Thyroid gland (tissue), 4 donors: ENCODE data around the gene OR1Q1. TPM values are rescaled to one million over a fixed set of nuclear protein-coding genes. Genes with fewer than 3 reads are reported as not detected.

Experiments
- DNase-seq, 2 donors: peaks; one replicate each; pipeline ENCODE4 v3.0.0-alpha.2; 2019
- H3K27ac ChIP-seq, 3 donors: fragments of 200-600 bp; sonication (generic); 1 replicate in 2 of 3; 2 replicates in 1 of 3; pipeline ENCODE4 v1.5.1; 2016 to 2019; ENCODE audit warnings: mild to moderate bottlenecking in 1 of 3, moderate library complexity in 1 of 3
- H3K27me3 ChIP-seq: fragments of 200-600 bp; sonication (generic); one replicate; pipeline ENCODE4 v1.5.1; 2019
- H3K36me3 ChIP-seq, 2 donors: fragments of 200-600 bp; sonication (generic); one replicate each; pipeline ENCODE4 v1.5.1; 2016 to 2019
- H3K4me1 ChIP-seq, 2 donors: fragments of 200-600 bp; sonication (generic); one replicate each; pipeline ENCODE4 v1.5.1; 2017 to 2019
- H3K4me3 ChIP-seq, 3 donors: fragments of 200-600 bp; sonication (generic); replicated peaks in 1 of 3; 1 replicate in 2 of 3; 2 replicates in 1 of 3; pipeline ENCODE4 v1.5.1; 2016; ENCODE audit warnings: mild to moderate bottlenecking in 1 of 3
- H3K9me3 ChIP-seq: fragments of 200-600 bp; sonication (generic); one replicate; pipeline ENCODE4 v1.5.1; 2017
- POLR2A ChIP-seq, 2 donors: fragments of 450-650 bp; IDR thresholded peaks; one replicate each; pipeline ENCODE4 v1.6.1; 2017; ENCODE audit warnings: antibody characterized with exemption in 2 of 2, mild to moderate bottlenecking in 2 of 2, moderate library complexity in 1 of 2
- whole genome bisulfite sequencing, 2 donors: methylation state at CpG; one replicate each; pipeline ENCODE4 v1.1.5; 2017; 5-methylcytosine and 5-hydroxymethylcytosine counted together
- intact Hi-C: fragments of 100-400 bp; cut with DNase I; formaldehyde crosslinking; loops from one replicate; pipeline ENCODE4 v1.15.1; 2023
- total RNA-seq, 4 donors: library from RNA; depleted of rRNA; stranded (reverse); fragments of >200 nt; gene quantifications; one replicate each; pipeline ENCODE4 v1.2.3, GENCODE V29; 2016
- TF ChIP-seq, protein P1 (sequence below), 6 experiments: fragments of 200-600 bp in 3 of 6; fragments of 450-650 bp in 3 of 6; sonication (generic) in 3 of 6; IDR thresholded peaks; one replicate each; pipeline ENCODE4 v1.5.1; 2016 to 2019; ENCODE audit warnings: antibody characterized with exemption in 6 of 6, mild to moderate bottlenecking in 2 of 6, inconsistent platforms in 1 of 6, moderate library complexity in 1 of 6

The OR1Q1 gene
- total RNA-seq, 4 donors from 2014 or later: not detected

DNA sequence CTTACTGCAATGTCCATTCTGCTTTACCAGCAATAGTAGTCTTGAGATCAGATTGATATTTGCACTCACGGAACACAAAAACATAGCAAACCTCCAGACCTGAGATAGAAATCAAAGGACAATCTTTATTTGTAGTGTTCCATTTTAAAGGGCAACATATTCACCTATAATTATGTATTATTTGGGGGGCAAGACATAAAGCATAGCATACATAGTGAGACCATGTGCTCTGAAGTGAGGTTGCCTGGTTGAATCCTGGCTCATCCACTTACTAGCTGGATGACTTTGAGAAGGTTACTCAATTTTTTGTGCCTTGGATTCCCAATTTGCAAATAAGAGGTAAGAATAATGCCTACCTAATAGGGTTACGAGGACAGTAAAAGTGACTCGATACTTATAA, 43.0 kb downstream of the OR1Q1 start, which contains the start of gene OR1B1:
Gene OR1B1, minus strand, starts transcription at position 101 of the 400 bp plus-strand sequence.
- intact Hi-C loops: no loop called here
- Histone ChIP-seq H3K27ac (no peak within 1 kb of the TSS), H3K4me3 (no peak within 1 kb of the TSS), H3K4me1 (no peaks in the 10 kb centered on the region), H3K9me3 (no peaks in the 10 kb centered on the region), H3K36me3 (no peaks in the 10 kb centered on the region), H3K27me3 (no peaks in the 10 kb centered on the region)
- TF ChIP-seq, protein P1, sequence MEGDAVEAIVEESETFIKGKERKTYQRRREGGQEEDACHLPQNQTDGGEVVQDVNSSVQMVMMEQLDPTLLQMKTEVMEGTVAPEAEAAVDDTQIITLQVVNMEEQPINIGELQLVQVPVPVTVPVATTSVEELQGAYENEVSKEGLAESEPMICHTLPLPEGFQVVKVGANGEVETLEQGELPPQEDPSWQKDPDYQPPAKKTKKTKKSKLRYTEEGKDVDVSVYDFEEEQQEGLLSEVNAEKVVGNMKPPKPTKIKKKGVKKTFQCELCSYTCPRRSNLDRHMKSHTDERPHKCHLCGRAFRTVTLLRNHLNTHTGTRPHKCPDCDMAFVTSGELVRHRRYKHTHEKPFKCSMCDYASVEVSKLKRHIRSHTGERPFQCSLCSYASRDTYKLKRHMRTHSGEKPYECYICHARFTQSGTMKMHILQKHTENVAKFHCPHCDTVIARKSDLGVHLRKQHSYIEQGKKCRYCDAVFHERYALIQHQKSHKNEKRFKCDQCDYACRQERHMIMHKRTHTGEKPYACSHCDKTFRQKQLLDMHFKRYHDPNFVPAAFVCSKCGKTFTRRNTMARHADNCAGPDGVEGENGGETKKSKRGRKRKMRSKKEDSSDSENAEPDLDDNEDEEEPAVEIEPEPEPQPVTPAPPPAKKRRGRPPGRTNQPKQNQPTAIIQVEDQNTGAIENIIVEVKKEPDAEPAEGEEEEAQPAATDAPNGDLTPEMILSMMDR (IDR thresholded peaks at IDR 0.05): no peak
- no peak for TF ChIP-seq POLR2A (IDR thresholded peaks at IDR 0.05)
- no peak for DNase-seq
- 91 to 95% methylated on average over 3 of the region's 3 CpGs for WGBS, 2 donors

GRCh38 chr9:122661416-122661815, 46.9 kb downstream of the OR1Q1 start, which contains the start of gene OR1L1:
OR1L1 (plus strand) TSS chr9:122661716; CDS start chr9:122661716, 0 bp downstream.
- intact Hi-C loops: no loop called here
- Histone ChIP-seq H3K27me3 (no peaks in the 10 kb centered on the region), H3K4me3 (no peak within 1 kb of the TSS), H3K27ac (no peak within 1 kb of the TSS), H3K36me3 (no peaks in the 10 kb centered on the region), H3K9me3 (no peaks in the 10 kb centered on the region), H3K4me1 (no peaks in the 10 kb centered on the region)
- no peak for DNase-seq
- TF ChIP-seq POLR2A (IDR thresholded peaks at IDR 0.05): no peak
- TF ChIP-seq, protein P1 (IDR thresholded peaks at IDR 0.05): no peak
- WGBS, 2 donors: 68 to 74% methylated on average over 2 of the region's 2 CpGs

Other genes with a start within 250 kb of the OR1Q1 start
- gene PTGS1, start 243.7 kb upstream of the OR1Q1 start, total RNA-seq: 1 to 10 TPM; 2.3 to 4.0 (median 3.5) TPM
- not detected for gene OR1J1, start 136.8 kb upstream of the OR1Q1 start, total RNA-seq
- not detected for gene OR1J2, start 103.9 kb upstream of the OR1Q1 start, total RNA-seq
- gene OR1J4, start 95.6 kb upstream of the OR1Q1 start, total RNA-seq: not detected
- gene OR1N1, start 87.4 kb upstream of the OR1Q1 start, total RNA-seq: not detected
- gene OR1N2, start 61.6 kb upstream of the OR1Q1 start, total RNA-seq: not detected
- 1 to 10 TPM in 1 of 4 donors, under 1 TPM in 2, not detected in 1; 0.45 to 1.0 (median 0.94) TPM for gene OR1L8, start 31.4 kb upstream of the OR1Q1 start, total RNA-seq
- 1 to 10 TPM in 2 of 4 donors, under 1 TPM in 1, not detected in 1; 0.67 to 2.0 (median 1.1) TPM for gene OR1B1, start 42.9 kb downstream of the OR1Q1 start, total RNA-seq
- not detected for gene OR1L1, start 47.0 kb downstream of the OR1Q1 start, total RNA-seq
- gene OR1L3, start 60.4 kb downstream of the OR1Q1 start, total RNA-seq: not detected
- not detected for gene OR1L4, start 109.3 kb downstream of the OR1Q1 start, total RNA-seq
- not detected for gene OR1L6, start 127.6 kb downstream of the OR1Q1 start, total RNA-seq
- not detected for gene OR5C1, start 174.2 kb downstream of the OR1Q1 start, total RNA-seq
- gene OR1K1, start 185.4 kb downstream of the OR1Q1 start, total RNA-seq: not detected
- gene PDCL, start 213.8 kb downstream of the OR1Q1 start, total RNA-seq: 10 to 100 TPM; 17.5 to 31.6 (median 21.1) TPM